ENCODE data around the gene DYRK4. TPM values are rescaled to one million over a fixed set of nuclear protein-coding genes. Genes with fewer than 3 reads are reported as not detected.

Gene DYRK4
- total RNA-seq, 1 donor from 2014 or later, result 22.1 TPM

DNA sequence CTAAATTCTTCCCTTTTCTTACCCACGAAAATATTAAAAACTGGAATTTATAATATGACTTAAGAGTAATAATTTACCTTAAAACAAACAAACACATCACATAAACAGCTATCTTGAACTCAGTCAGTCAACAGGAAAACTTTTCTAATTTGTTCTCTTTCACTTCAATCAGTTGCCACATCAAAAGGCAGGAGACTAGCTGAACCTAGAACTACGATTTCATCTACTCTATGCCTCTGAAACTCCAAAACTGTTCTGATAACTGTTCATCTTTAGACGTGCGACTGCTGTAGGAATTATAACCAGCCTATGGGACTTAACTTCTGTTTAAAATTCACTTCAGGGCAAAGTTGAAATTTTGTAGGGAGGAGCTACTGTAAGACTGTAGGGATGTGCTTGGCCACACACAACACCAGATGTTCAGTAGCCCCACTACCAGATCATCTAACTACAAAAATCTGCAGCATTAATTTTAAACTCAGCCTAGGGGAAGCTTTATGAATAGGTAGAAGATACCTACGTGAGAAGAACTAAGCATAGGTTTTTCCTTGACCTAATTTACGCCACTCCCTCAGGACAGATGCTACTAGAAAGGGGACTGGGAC, 30.9 kb upstream of the DYRK4 start:
- no peak for DNase-seq
- Mint-ChIP-seq H3K36me3 (ENCODE audit: low read depth) (peaks cover 32% of the 10 kb centered on the region), H3K4me3 (no peak overlapping the region), H3K4me1 (peaks cover 1% of the 10 kb centered on the region), H3K27me3 (no peaks in the 10 kb centered on the region), H3K9me3 (no peaks in the 10 kb centered on the region), H3K27ac (no peak overlapping the region)
- TF ChIP-seq, protein P1, sequence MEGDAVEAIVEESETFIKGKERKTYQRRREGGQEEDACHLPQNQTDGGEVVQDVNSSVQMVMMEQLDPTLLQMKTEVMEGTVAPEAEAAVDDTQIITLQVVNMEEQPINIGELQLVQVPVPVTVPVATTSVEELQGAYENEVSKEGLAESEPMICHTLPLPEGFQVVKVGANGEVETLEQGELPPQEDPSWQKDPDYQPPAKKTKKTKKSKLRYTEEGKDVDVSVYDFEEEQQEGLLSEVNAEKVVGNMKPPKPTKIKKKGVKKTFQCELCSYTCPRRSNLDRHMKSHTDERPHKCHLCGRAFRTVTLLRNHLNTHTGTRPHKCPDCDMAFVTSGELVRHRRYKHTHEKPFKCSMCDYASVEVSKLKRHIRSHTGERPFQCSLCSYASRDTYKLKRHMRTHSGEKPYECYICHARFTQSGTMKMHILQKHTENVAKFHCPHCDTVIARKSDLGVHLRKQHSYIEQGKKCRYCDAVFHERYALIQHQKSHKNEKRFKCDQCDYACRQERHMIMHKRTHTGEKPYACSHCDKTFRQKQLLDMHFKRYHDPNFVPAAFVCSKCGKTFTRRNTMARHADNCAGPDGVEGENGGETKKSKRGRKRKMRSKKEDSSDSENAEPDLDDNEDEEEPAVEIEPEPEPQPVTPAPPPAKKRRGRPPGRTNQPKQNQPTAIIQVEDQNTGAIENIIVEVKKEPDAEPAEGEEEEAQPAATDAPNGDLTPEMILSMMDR (IDR thresholded peaks at IDR 0.05), result no peak
- intact Hi-C loops (cut with micrococcal nuclease), result loop anchor here (10.0 kb wide), 1 partner anchor 426 kb away; no protein-coding TSS in a partner anchor
- CTCF ChIA-PET, result interaction anchor here (2.7 kb wide), 1 partner anchor 110 kb away, joined by 9 read pairs; no protein-coding TSS in a partner anchor
- POLR2A ChIA-PET, result no interaction called here
- ATAC-seq (ENCODE audit: low read depth), result no peak

GRCh38 chr12:4535092-4535491, 26.9 kb upstream of the DYRK4 start:
- CTCF ChIA-PET, result no interaction called here
- no peaks in the 10 kb centered on the region for H3K27me3 Mint-ChIP-seq
- intact Hi-C loops (cut with micrococcal nuclease), result loop anchor here (10.0 kb wide), 1 partner anchor 430 kb away; no protein-coding TSS in a partner anchor
- ATAC-seq (ENCODE audit: low read depth), result no peak
- TF ChIP-seq, protein P1 (IDR thresholded peaks at IDR 0.05), result no peak
- H3K4me3 Mint-ChIP-seq, result no peak overlapping the region
- no peak overlapping the region for H3K27ac Mint-ChIP-seq
- no peaks in the 10 kb centered on the region for H3K9me3 Mint-ChIP-seq
- peaks cover 20% of the 10 kb centered on the region for H3K36me3 Mint-ChIP-seq (ENCODE audit: low read depth)
- H3K4me1 Mint-ChIP-seq, result peaks cover 31% of the 10 kb centered on the region
- POLR2A ChIA-PET, result interaction anchor here (1.4 kb wide), 1 partner anchor 113 kb away, joined by 4 read pairs; the partner anchor contains the start of genes AKAP3 and NDUFA9
- no peak for DNase-seq

- no peak overlapping the region for H3K27ac Mint-ChIP-seq
- intact Hi-C loops (cut with micrococcal nuclease), result loop anchor here (10.0 kb wide), 1 partner anchor 431 kb away; no protein-coding TSS in a partner anchor
- TF ChIP-seq, protein P1 (IDR thresholded peaks at IDR 0.05), result no peak
- H3K4me3 Mint-ChIP-seq, result no peak overlapping the region
- H3K36me3 Mint-ChIP-seq (ENCODE audit: low read depth), result peaks cover 16% of the 10 kb centered on the region
- ChIA-PET POLR2A (interaction anchor here (1.4 kb wide), 1 partner anchor 113 kb away, joined by 4 read pairs; the partner anchor contains the start of genes AKAP3 and NDUFA9), CTCF (no interaction called here)
- ATAC-seq (ENCODE audit: low read depth) (no peak), DNase-seq (no peak)
- no peaks in the 10 kb centered on the region for H3K9me3 Mint-ChIP-seq
- no peaks in the 10 kb centered on the region for H3K27me3 Mint-ChIP-seq
- peaks cover 31% of the 10 kb centered on the region for H3K4me1 Mint-ChIP-seq
These were observed 26.1 kb upstream of the DYRK4 start for GRCh38 chr12:4535871-4536270.

DNA sequence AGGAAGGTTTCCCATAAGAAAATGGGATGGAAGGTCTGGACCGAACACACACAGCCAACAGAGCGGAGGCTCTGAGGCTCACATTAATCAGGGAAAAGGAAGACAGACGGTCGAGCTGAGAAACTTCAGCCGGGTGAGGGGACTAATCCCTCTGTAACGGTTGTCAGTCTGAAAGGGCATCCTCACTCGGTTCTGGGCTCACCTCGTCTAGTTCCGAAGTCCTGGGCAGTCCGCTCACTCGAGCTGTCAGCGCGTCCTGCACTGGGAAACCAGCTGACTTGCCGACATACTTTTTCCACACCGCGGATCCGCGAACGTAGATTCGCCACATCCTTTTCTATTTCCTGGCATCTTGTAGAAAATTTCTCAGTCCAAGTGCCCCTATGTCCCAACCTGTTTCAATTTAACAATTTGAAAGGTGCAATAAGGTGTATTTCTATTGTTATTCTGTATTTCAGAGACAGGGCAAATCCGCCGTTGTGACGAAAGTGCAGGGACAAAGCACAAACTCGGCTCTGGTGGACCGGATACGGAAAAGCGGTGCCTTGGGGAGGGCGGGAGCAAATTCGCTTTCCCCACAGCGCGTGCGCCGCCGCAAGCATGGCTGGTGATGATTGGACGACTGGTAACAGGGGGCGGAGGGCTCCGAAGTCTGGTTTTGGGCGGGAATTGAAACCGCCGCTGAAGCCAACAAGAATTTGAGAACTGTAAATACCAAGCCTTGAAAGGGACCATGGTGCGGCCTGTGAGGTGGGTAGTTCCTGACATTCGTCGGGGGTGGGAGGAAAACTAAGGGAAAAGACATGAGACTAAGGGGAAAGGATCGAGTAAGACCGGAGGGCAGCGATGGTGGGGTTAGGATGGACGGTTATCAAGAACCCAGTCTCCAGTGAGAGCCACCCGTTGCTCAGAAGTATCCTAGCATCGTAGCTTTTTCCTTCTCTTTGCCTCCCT, 23.5 kb upstream of the DYRK4 start, which contains the start of gene RAD51AP1:
Gene RAD51AP1, plus strand, starts transcription at position 684 of the 954 bp plus-strand sequence. Its CDS starts 50 bp downstream, at position 734.
- intact Hi-C loops (cut with micrococcal nuclease), result loop anchor here (1.0 to 10.0 kb wide), 7 partner anchors 29 to 786 kb away; partner anchors contain the start of genes AKAP3, CRACR2A, NDUFA9 and PARP11
- Mint-ChIP-seq H3K36me3 (ENCODE audit: low read depth) (peaks cover 18% of the 10 kb centered on the region), H3K27ac (peak within 1 kb of the TSS; percentile 99), H3K27me3 (no peaks in the 10 kb centered on the region), H3K4me1 (peaks cover 31% of the 10 kb centered on the region), H3K4me3 (peak within 1 kb of the TSS; percentile 91), H3K9me3 (no peaks in the 10 kb centered on the region)
- POLR2A ChIA-PET, result interaction anchor here (0.5 to 1.4 kb wide), 7 partner anchors 26 to 665 kb away, joined by 3 to 9 read pairs (median 4); partner anchors contain the start of genes AKAP3, NDUFA9 and PARP11
- CTCF ChIA-PET, result interaction anchor here (1.0 kb wide), 1 partner anchor 66 kb away, joined by 5 read pairs; no protein-coding TSS in a partner anchor
- DNase-seq, result peak; percentile 86
- TF ChIP-seq, protein P1 (IDR thresholded peaks at IDR 0.05), result no peak
- peak; percentile 98 for ATAC-seq (ENCODE audit: low read depth)

Data from activated B cell treated with CpG ODN at 0.5 μM for 24 hours (primary cell).